IMR-90 (cell line): ENCODE measurements around the gene RUFY1.
"Not testable (repeated sequence)": the region's sequence is repeated elsewhere in the genome, so short reads cannot be mapped to it uniquely, and the experiment has no call there.

Experiments
- CEBPB ChIP-seq: IDR thresholded peaks from 2 replicates; pipeline ENCODE4 v1.6.1; 2012; ENCODE audit warnings: low read depth, low read length, improper control_type of control experiment
- FOS ChIP-seq: fragments of 150-350 bp; IDR thresholded peaks from 2 replicates; pipeline ENCODE4 v1.6.1; 2016; ENCODE audit warnings: low read depth, low read length
- NFE2L2 ChIP-seq: fragments of 150-350 bp; IDR thresholded peaks from 2 replicates; pipeline ENCODE4 v1.6.1; 2016; ENCODE audit warnings: low read depth, mild to moderate bottlenecking, low read length
- POLR2A ChIP-seq: IDR thresholded peaks from 2 replicates; pipeline ENCODE4 v1.6.1; 2012; ENCODE audit warnings: mild to moderate bottlenecking, low read depth, low read length
- RAD21 ChIP-seq: IDR thresholded peaks from 2 replicates; pipeline ENCODE4 v1.6.1; 2012; ENCODE audit warnings: low read length, improper control_type of control experiment
- USF2 ChIP-seq: fragments of 150-350 bp; IDR thresholded peaks from 2 replicates; pipeline ENCODE4 v1.6.1; 2017; ENCODE audit warnings: mild to moderate bottlenecking, antibody characterized with exemption, low read length, low read depth
- TF ChIP-seq, protein P1 (sequence below): conservative IDR thresholded peaks from 2 replicates; pipeline ENCODE4 v1.5.1; 2012; ENCODE audit warnings: mild to moderate bottlenecking, low read depth, low read length, improper control_type of control experiment
- TF ChIP-seq, protein P2 (sequence below): fragments of 150-350 bp; IDR thresholded peaks from 2 replicates; pipeline ENCODE4 v1.6.1; 2016; ENCODE audit warnings: low read depth, mild to moderate bottlenecking, low read length, moderate library complexity, borderline replicate concordance

- TF ChIP-seq, protein P1, sequence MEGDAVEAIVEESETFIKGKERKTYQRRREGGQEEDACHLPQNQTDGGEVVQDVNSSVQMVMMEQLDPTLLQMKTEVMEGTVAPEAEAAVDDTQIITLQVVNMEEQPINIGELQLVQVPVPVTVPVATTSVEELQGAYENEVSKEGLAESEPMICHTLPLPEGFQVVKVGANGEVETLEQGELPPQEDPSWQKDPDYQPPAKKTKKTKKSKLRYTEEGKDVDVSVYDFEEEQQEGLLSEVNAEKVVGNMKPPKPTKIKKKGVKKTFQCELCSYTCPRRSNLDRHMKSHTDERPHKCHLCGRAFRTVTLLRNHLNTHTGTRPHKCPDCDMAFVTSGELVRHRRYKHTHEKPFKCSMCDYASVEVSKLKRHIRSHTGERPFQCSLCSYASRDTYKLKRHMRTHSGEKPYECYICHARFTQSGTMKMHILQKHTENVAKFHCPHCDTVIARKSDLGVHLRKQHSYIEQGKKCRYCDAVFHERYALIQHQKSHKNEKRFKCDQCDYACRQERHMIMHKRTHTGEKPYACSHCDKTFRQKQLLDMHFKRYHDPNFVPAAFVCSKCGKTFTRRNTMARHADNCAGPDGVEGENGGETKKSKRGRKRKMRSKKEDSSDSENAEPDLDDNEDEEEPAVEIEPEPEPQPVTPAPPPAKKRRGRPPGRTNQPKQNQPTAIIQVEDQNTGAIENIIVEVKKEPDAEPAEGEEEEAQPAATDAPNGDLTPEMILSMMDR, result not testable (repeated sequence)
- TF ChIP-seq FOS, POLR2A, NFE2L2, RAD21, CEBPB, USF2: not testable (repeated sequence)
- TF ChIP-seq, protein P2, sequence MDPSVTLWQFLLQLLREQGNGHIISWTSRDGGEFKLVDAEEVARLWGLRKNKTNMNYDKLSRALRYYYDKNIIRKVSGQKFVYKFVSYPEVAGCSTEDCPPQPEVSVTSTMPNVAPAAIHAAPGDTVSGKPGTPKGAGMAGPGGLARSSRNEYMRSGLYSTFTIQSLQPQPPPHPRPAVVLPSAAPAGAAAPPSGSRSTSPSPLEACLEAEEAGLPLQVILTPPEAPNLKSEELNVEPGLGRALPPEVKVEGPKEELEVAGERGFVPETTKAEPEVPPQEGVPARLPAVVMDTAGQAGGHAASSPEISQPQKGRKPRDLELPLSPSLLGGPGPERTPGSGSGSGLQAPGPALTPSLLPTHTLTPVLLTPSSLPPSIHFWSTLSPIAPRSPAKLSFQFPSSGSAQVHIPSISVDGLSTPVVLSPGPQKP, result not testable (repeated sequence)
These were observed 88.9 kb downstream of the RUFY1 start for GRCh38 chr5:179639296-179639695.
